Measurements from ENCODE around the gene GH2.
"Not testable (repeated sequence)": the region's sequence is repeated elsewhere in the genome, so short reads cannot be mapped to it uniquely, and the experiment has no call there.

GRCh38 chr17:63889026-63889848 lies 7.5 kb upstream of the GH2 start:
- peak; percentile 27 to 37 for TF ChIP-seq CTCF (IDR thresholded peaks at IDR 0.05)
- TF ChIP-seq POLR2AphosphoS5, EP300 (IDR thresholded peaks at IDR 0.05): not testable (repeated sequence)
